ENCODE results near the gene TMEM88.

Gene TMEM88

DNA sequence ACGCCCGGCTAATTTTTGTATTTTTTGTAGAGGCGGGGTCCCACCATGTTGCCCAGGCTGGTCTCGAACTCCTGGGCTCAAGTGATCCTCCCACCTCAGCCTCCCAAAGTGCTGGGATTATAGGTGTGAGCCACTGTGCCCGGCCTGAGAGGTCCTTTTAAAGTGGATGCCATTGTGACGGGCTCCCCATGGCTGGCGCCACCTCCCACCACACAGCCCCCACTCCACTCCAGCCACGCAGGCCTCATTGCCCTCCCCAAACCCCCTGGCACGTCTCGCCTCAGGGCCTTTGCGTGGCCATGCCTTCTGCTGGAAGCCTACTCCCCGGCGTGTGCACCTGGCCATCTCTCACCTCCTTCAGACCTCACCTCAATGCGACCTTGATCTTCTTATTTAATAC, 32.7 kb upstream of the TMEM88 start:
- POLR2A ChIA-PET, result no interaction called here
- TF ChIP-seq, protein P1, sequence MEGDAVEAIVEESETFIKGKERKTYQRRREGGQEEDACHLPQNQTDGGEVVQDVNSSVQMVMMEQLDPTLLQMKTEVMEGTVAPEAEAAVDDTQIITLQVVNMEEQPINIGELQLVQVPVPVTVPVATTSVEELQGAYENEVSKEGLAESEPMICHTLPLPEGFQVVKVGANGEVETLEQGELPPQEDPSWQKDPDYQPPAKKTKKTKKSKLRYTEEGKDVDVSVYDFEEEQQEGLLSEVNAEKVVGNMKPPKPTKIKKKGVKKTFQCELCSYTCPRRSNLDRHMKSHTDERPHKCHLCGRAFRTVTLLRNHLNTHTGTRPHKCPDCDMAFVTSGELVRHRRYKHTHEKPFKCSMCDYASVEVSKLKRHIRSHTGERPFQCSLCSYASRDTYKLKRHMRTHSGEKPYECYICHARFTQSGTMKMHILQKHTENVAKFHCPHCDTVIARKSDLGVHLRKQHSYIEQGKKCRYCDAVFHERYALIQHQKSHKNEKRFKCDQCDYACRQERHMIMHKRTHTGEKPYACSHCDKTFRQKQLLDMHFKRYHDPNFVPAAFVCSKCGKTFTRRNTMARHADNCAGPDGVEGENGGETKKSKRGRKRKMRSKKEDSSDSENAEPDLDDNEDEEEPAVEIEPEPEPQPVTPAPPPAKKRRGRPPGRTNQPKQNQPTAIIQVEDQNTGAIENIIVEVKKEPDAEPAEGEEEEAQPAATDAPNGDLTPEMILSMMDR (IDR thresholded peaks at IDR 0.05; ENCODE audit: insufficient read depth, low read length, missing control alignments), result no peak
- no peak for DNase-seq (ENCODE audit: low read depth, low spot score)
- CTCF ChIA-PET, result interaction anchor here (0.5 to 5.7 kb wide), 21 partner anchors 10 to 220 kb away, joined by 3 to 47 read pairs (median 7); partner anchors contain the start of genes KDM6B, NAA38 and TMEM88
- no peak overlapping the region for H3K4me3 ChIP-seq (ENCODE audit: low read depth, low read length)

DNA sequence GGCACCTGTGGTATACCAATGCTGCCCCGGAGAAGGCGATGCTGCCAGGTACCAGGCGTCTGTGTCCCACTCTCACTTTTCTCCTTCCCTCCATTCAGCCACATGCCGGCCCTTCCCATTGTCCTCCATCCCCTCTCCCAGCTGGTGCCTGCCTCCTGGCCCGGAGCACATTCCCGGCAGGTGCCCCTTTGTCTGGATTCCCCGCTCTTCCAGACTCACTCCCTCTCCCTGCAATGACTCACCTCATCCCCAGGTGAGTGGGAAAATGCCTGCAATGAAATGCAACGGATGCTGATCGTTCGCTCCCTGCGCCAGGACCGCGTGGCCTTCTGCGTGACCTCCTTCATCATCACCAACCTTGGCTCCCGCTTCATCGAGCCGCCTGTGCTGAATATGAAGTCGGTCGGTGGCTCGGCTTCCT, 31.3 kb upstream of the TMEM88 start:
- H3K4me3 ChIP-seq (ENCODE audit: low read depth, low read length), result no peak overlapping the region
- POLR2A ChIA-PET, result no interaction called here
- TF ChIP-seq, protein P1 (IDR thresholded peaks at IDR 0.05; ENCODE audit: insufficient read depth, low read length, missing control alignments), result no peak
- no peak for DNase-seq (ENCODE audit: low read depth, low spot score)
- CTCF ChIA-PET, result interaction anchor here (0.6 to 5.7 kb wide), 26 partner anchors 9 to 239 kb away, joined by 3 to 47 read pairs (median 5); partner anchors contain the start of genes KDM6B and NAA38

DNA sequence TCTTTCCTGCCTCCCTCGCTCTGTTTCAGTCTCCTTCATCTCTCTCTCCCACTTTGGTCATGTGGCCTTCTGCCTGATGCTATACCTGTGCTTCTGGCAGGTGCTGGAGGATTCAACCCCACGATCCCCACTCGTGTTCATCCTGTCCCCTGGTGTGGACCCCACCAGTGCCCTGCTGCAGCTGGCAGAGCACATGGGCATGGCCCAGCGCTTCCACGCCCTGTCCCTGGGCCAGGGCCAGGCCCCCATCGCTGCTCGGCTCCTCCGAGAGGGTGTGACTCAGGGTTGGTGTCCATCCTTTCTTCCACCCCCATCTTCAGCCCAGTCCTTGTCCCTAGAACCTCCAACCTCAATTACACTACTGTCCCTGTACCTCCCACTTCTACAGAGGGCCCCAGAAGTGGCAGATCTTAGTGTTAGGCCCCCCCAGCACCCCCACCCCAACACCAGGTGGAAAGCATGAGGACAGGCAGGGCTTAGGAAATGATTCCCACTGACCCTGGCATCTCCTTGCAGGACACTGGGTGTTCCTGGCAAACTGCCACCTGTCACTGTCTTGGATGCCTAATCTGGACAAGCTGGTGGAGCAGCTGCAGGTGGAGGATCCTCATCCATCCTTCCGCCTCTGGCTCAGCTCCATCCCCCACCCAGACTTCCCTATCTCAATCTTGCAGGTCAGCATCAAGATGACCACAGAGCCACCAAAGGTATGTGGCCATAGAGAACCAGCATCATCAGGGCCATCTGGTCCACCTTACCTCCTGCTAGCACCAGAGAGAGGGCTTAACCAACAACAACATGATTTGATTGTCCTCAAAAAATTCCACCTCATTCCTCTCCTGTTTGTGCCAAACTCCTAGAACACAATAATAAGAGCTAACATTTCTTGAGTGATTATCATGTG, 30.6 kb upstream of the TMEM88 start:
- H3K4me3 ChIP-seq (ENCODE audit: low read depth, low read length), result no peak overlapping the region
- CTCF ChIA-PET, result interaction anchor here (0.7 to 5.7 kb wide), 29 partner anchors 8 to 237 kb away, joined by 3 to 41 read pairs (median 6); partner anchors contain the start of genes KDM6B, NAA38 and TP53
- POLR2A ChIA-PET, result no interaction called here
- DNase-seq (ENCODE audit: low read depth, low spot score), result no peak
- TF ChIP-seq, protein P1 (IDR thresholded peaks at IDR 0.05; ENCODE audit: insufficient read depth, low read length, missing control alignments), result no peak

DNA sequence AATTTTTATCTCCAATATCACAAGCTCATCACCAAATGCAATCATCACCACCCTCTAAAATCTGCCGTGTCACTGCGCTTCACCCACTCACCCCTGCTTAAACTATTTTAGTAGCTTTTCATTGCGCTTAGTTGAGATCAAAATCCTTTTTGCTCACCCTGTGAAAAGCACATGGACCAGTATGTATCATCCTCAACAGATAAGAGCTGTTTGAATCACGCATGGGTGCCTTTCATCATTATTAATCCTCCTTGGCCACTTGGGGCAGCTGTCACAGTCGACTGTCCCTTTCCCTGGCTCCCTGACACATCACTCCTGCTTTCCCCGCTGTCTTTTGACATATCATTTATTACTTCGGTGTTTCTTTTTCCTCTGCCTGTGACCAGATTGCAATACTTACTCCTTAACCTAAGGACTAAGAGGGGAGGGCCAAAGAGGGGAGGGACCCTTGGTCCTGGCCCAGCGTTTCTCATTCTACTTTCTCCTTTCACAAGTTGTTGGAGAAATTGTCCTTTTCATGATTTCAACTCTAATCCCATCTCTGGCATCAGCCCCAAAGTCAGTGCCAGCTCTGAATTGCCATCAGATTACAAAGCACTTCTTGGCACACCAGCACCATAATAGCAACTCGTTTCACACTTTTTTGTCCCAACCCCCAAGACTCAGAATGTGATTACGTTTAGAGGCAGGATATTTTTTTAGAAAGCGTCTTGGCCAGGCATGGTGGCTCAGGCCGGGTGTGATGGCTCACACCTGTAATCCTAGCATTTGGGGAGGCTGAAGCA, 29.5 kb upstream of the TMEM88 start:
- DNase-seq (ENCODE audit: low read depth, low spot score), result no peak
- ChIA-PET POLR2A (no interaction called here), CTCF (interaction anchor here (0.8 to 5.4 kb wide), 27 partner anchors 9 to 235 kb away, joined by 3 to 41 read pairs (median 5); partner anchors contain the start of genes KDM6B, NAA38 and TP53)
- TF ChIP-seq, protein P1 (IDR thresholded peaks at IDR 0.05; ENCODE audit: insufficient read depth, low read length, missing control alignments), result no peak
- H3K4me3 ChIP-seq (ENCODE audit: low read depth, low read length), result no peak overlapping the region

DNA sequence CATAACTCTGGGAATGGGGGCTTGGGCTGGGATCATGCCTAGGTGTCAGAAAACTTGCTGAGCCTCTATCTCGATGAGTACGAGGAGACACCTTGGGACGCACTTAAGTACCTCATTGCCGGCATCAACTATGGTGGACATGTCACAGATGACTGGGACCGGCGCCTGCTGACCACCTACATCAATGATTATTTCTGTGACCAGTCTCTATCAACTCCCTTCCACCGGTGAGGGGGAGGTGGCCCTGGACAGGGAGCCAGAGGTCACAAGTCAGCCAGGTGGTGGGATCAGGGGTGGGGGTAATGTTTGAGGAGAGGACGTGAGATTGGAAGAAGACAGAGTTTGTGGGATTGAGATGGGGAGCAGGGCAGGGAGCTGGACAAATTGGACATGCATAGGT, 24.2 kb upstream of the TMEM88 start:
- CTCF ChIA-PET, result interaction anchor here (1.7 to 5.7 kb wide), 5 partner anchors 10 to 159 kb away, joined by 4 to 40 read pairs (median 7); no protein-coding TSS in a partner anchor
- POLR2A ChIA-PET, result interaction anchor here (0.5 kb wide), 1 partner anchor 27 kb away, joined by 3 read pairs; the partner anchor contains the start of genes CYB5D1 and NAA38
- H3K4me3 ChIP-seq (ENCODE audit: low read depth, low read length), result no peak overlapping the region
- DNase-seq (ENCODE audit: low read depth, low spot score), result no peak
- TF ChIP-seq, protein P1 (IDR thresholded peaks at IDR 0.05; ENCODE audit: insufficient read depth, low read length, missing control alignments), result no peak
